Tibial nerve (tissue), 4 donors: Measurements from ENCODE around the gene ELOVL7. TPM values are rescaled to one million over a fixed set of nuclear protein-coding genes. Genes with fewer than 3 reads are reported as not detected.
A peak's percentile ranks its signal among the peaks of the same experiment; 100 is the strongest.

Source experiments
- DNase-seq, 2 donors: peaks; one replicate each; pipeline ENCODE4 v3.0.0-alpha.2; 2019; ENCODE audit warnings: low spot score in 2 of 2
- H3K27ac ChIP-seq, 4 donors: fragments of 200-600 bp; sonication (generic) in 3 of 4; one replicate each; pipeline ENCODE4 v1.5.1; 2017 to 2019; ENCODE audit warnings: mild to moderate bottlenecking in 1 of 4
- H3K27me3 ChIP-seq, 2 donors: fragments of 200-600 bp; sonication (generic) in 1 of 2; one replicate each; pipeline versions ENCODE4 v1.5.1 to v1.6.0; 2017 to 2019
- H3K36me3 ChIP-seq, 3 donors: fragments of 200-600 bp; sonication (generic); one replicate each; pipeline ENCODE4 v1.5.1; 2018 to 2019
- H3K4me1 ChIP-seq, 4 donors: fragments of 200-600 bp; sonication (generic) in 3 of 4; one replicate each; pipeline ENCODE4 v1.5.1; 2017 to 2019
- H3K4me3 ChIP-seq, 4 donors: fragments of 200-600 bp; sonication (generic) in 3 of 4; one replicate each; pipeline ENCODE4 v1.5.1; 2017 to 2019; ENCODE audit warnings: mild to moderate bottlenecking in 1 of 4, moderate library complexity in 1 of 4
- H3K9me3 ChIP-seq, 4 donors: fragments of 200-600 bp; sonication (generic) in 3 of 4; one replicate each; pipeline ENCODE4 v1.5.1; 2017 to 2019
- CTCF ChIP-seq, 5 experiments: fragments of 200-600 bp in 3 of 5; fragments of 450-650 bp in 2 of 5; sonication (generic) in 3 of 5; IDR thresholded peaks; one replicate each; pipeline ENCODE4 v1.5.1; 2016 to 2019; ENCODE audit warnings: antibody characterized with exemption in 5 of 5, mild to moderate bottlenecking in 3 of 5, moderate library complexity in 2 of 5
- EP300 ChIP-seq, 2 donors: sonication (generic); formaldehyde crosslinking; IDR thresholded peaks; one replicate each; pipeline ENCODE4 v1.6.1; 2017; ENCODE audit warnings: antibody characterized with exemption in 2 of 2, mild to moderate bottlenecking in 1 of 2
- POLR2A ChIP-seq, 2 donors: fragments of 450-650 bp; IDR thresholded peaks; one replicate each; pipeline ENCODE4 v1.6.1; 2017; ENCODE audit warnings: antibody characterized with exemption in 2 of 2, mild to moderate bottlenecking in 2 of 2, moderate library complexity in 2 of 2
- WGBS, 2 donors: methylation state at CpG; one replicate each; pipeline ENCODE4 v1.1.5; 2018; 5-methylcytosine and 5-hydroxymethylcytosine counted together
- total RNA-seq, 4 donors: library from RNA; depleted of rRNA; stranded (reverse); fragments of >200 nt; gene quantifications; one replicate each; pipeline ENCODE4 v1.1.0, GENCODE V29; 2016

The ELOVL7 gene
- total RNA-seq, 4 donors from 2014 or later = 9.0 to 28.0 (median 15.8) TPM

DNA sequence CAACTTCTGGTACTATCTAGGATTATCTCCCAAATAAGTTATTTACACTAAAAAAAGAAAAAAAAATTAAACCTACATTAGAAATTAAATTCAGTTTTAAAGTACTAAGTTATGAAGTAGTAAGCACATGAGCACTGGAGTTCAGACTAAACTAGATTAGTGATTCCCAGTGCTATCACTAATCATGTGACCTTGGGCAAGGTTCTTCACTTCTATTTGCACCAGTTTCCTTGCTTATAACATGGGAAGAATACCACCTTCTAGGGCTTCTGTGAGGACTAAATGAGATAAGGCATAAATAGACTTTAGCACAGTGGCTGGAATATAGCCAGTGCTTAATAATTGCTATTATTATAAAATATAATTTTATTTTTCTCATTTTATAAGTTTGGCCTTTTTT, 10.5 kb downstream of the ELOVL7 start:
- no peaks in the 10 kb centered on the region for H3K27me3 ChIP-seq
- no peaks in the 10 kb centered on the region for H3K36me3 ChIP-seq
- H3K27ac ChIP-seq = no peak overlapping the region
- H3K4me3 ChIP-seq = no peak overlapping the region
- DNase-seq = no peak
- TF ChIP-seq EP300 (IDR thresholded peaks at IDR 0.05) (no peak), POLR2A (IDR thresholded peaks at IDR 0.05) (no peak), CTCF (IDR thresholded peaks at IDR 0.05) (no peak)
- H3K4me1 ChIP-seq = no peaks in the 10 kb centered on the region
- H3K9me3 ChIP-seq = no peaks in the 10 kb centered on the region

- Histone ChIP-seq H3K4me3 (no peak overlapping the region), H3K27me3 (no peaks in the 10 kb centered on the region), H3K36me3 (no peaks in the 10 kb centered on the region), H3K27ac (no peak overlapping the region), H3K4me1 (no peaks in the 10 kb centered on the region), H3K9me3 (no peaks in the 10 kb centered on the region)
- no peak for DNase-seq
- TF ChIP-seq EP300 (IDR thresholded peaks at IDR 0.05) = no peak
- no peak for TF ChIP-seq CTCF (IDR thresholded peaks at IDR 0.05)
- TF ChIP-seq POLR2A (IDR thresholded peaks at IDR 0.05) = no peak
Measured at GRCh38 chr5:60830581-60831127, 13.4 kb downstream of the ELOVL7 start.

- H3K4me1 ChIP-seq = no peaks in the 10 kb centered on the region
- no peaks in the 10 kb centered on the region for H3K9me3 ChIP-seq
- no peaks in the 10 kb centered on the region for H3K27me3 ChIP-seq
- DNase-seq = no peak
- WGBS, 2 donors = 74 to 78% methylated on average over 2 of the region's 2 CpGs
- TF ChIP-seq POLR2A (IDR thresholded peaks at IDR 0.05) (no peak), EP300 (IDR thresholded peaks at IDR 0.05) (no peak), CTCF (IDR thresholded peaks at IDR 0.05) (no peak)
- no peaks in the 10 kb centered on the region for H3K36me3 ChIP-seq
- H3K4me3 ChIP-seq = no peak overlapping the region
- H3K27ac ChIP-seq = no peak overlapping the region
Measured at GRCh38 chr5:60829490-60830266, 14.4 kb downstream of the ELOVL7 start.

- 81 to 96% methylated on average over 1 of the region's 1 CpG for WGBS, 2 donors
- Histone ChIP-seq H3K9me3 (no peaks in the 10 kb centered on the region), H3K27me3 (no peaks in the 10 kb centered on the region), H3K27ac (peak overlapping the region in 1 of 4 donors; percentile 9), H3K4me1 (no peaks in the 10 kb centered on the region), H3K4me3 (no peak overlapping the region), H3K36me3 (no peaks in the 10 kb centered on the region)
- TF ChIP-seq EP300 (IDR thresholded peaks at IDR 0.05) (no peak), CTCF (IDR thresholded peaks at IDR 0.05) (no peak), POLR2A (IDR thresholded peaks at IDR 0.05) (no peak)
- no peak for DNase-seq
Measured at GRCh38 chr5:60827201-60827600, 16.9 kb downstream of the ELOVL7 start.

DNA sequence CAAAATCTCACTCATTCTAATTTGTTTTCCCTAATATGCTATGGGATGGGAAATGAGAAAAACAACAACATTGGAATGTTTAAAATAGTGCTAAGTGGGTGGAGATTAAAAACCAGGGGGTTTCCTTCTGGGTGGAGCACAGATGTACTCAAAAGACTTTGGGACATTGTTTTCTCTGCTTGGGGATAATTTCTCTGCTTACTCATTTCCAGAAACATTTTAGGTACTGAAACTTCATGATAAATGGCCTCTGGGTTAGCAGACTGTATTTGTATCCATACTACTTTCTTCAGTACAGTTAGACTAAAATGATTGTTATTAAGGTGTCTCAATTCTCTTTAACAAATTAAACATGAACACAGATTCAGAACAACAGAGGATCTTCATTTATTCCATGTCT, 17.4 kb downstream of the ELOVL7 start:
- TF ChIP-seq CTCF (IDR thresholded peaks at IDR 0.05) (no peak), EP300 (IDR thresholded peaks at IDR 0.05) (no peak), POLR2A (IDR thresholded peaks at IDR 0.05) (no peak)
- no peak for DNase-seq
- Histone ChIP-seq H3K27ac (no peak overlapping the region), H3K4me1 (no peaks in the 10 kb centered on the region), H3K36me3 (no peaks in the 10 kb centered on the region), H3K4me3 (no peak overlapping the region), H3K27me3 (no peaks in the 10 kb centered on the region), H3K9me3 (no peaks in the 10 kb centered on the region)
